GM19035 (cell line): ENCODE measurements around the gene RASSF7.
A peak's percentile ranks its signal among the peaks of the same experiment; 100 is the strongest.
"Not testable (repeated sequence)": the region's sequence is repeated elsewhere in the genome, so short reads cannot be mapped to it uniquely, and the experiment has no call there.

Experiments
- ATAC-seq: cut with Tn5 transposase; IDR thresholded peaks from one replicate; pipeline ENCODE4 v1.9.1; 2021; ENCODE audit not compliant: unreplicated experiment

Gene RASSF7

DNA sequence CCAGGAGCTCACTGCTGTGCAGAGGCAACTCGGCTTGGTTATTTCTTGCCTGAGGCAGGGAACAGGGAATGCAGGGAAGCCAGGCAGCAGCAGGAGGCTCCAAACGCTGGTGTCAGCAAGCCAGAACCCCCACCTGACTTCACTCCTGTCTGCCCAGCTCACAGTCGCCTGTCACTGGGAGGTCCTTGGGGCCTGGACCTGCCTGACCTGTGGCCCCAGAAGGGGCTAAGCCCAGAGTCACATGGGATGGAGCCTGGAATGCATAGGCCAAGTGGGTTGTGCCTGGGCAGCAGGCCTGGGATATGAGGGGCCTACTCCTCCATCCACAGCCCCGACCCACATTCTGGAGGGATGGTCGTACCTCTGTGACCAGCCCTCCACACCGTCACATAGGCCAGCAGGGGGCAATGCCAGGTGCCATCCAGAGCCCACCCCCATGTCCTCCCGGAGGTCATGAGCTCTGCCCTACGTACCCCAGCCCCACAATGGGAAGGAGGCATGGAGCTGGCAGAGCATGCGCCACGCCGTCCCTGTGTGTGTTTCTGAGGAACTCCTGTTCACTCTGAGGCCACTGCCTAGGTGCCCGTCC lies 5.2 kb downstream of the RASSF7 start:
- no peak for ATAC-seq

DNA sequence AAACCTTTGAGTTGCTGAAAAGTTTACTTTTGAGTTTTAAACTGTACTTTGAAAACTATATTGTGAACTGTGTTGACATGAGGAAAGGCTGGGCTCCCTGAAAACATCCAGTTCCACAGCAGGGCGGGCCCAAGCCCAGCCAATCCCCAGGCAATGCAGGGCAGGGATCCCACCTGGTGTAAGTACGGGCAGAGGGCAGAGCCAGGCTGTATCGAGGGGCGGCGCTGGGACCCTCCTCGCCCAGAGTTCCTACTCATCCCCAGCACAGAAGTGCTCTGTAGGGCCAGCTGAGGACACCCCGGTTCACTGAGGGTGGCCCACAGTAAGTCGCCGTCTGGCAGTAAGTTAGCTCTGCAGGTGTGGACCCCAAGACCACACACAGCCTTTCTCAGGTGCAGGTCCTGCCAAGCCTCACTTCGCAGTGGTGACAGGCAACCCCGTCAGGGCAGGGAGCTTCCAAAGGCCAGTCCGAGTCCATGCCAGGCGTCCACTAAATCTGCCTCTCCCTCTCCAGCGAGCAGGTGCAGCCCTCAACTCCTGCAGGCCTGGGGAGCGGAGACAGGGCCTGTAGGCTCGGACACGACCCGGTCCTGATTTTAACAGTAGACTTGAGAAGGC lies 6.3 kb downstream of the RASSF7 start:
- no peak for ATAC-seq

DNA sequence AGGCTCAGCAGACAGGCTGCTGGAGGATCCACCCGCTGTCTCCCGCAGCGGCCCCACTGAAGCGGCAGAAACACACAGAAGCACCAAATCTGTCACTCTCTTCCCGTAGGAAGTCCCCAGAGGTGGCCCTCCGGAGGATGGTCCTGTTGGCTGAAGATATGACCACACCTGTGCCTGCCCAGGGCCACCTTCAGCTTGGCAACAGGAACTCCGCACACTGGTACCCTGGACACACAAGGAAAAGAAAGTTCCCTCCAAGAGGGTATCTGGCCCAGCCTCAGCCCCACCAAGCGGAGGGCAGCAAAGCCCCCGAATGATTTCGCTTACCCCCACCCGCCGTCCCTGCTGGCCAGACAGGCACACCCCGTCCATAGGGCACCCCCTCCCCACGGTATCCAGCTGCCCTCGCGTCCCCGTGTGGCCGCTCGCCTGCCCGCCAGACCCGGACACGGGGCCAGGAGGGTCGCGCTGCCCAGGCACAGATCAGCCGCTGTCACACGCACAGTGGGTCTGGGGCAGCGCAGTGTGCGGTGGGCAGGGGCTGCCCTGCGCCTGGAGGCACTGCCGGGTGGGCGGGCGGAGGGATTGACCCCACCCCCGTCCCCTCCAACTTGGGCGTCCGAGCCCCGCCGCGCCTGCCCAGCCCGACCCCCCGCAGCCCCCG lies 7.0 kb downstream of the RASSF7 start:
- ATAC-seq: no peak

DNA sequence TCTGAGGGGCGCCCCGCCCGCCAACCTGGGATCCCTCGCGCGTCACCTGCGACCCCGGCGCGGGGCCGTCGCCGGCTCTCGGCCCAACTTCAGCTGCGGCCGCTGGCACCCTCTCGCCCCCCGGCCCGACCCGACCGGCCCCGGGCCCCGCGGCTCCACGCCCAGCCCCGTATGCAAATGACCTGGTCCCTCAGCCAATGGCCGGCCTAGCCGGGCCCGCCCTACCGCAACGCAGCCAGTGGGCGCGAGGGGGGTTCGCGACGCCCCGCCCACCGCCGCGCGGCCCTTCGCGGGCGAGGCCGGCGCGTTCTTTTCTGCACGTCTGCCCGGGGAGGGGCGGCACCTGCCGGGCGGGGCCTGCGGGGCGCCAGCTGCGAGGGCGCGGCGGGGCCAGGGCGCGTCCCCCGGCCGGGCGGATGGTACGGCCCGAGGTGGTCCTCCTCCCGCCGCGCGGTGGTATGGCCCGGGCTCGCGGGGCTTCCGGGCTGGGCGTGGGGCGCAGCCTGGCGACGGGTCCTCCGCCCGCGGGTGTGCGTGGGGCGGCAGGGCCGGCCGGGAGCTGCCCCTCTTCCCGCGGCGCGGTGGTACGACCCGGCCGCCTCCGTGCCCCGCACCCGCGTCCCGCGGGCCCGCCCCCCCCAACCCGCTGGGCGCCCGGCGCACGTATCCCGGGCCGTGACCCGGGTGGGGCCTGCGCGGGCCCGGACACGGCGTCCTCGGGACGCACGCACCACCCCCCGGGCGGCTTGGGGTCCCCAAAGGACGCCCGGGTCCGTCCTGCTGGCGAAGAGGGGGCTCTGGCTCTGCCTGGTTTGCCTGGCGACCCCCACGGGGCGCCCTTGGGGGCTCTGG lies 7.8 kb downstream of the RASSF7 start:
- peak; percentile 89 for ATAC-seq

DNA sequence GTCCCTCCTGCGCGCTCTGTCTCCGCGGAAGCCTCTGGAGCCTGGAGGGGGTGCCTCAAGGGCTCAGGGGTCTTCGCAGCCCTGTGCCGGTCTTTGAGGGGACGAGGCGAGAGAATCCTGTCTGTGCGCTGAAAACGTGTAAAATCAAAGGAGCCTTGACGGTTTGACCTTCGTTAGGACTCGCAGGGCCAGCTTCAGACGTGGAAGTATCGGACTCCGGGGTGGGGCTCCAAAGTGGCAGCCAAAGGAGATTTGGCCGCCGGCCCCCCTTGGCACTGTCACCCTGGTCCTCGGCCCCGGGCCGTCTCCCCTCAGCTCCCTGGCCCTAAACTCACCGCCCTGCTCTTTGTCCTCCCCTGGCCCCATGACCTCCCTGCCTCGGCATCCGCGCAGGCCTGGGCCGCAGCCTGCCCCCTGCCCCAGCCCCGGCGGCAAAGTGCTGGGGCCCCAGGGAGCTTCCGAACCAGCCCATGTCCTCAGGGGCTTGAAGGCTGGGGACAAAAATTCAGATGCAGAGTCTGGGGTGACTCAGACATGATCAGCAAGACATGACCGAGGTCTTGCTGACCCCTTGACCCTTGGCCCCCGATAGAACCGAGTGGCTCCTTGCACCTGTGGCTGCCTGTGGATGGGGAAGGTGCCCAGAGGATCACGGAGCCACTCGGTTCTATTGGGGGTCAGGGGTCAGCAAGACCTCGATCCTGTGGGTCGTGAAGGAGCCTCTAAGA lies 8.6 kb downstream of the RASSF7 start:
- no peak for ATAC-seq

DNA sequence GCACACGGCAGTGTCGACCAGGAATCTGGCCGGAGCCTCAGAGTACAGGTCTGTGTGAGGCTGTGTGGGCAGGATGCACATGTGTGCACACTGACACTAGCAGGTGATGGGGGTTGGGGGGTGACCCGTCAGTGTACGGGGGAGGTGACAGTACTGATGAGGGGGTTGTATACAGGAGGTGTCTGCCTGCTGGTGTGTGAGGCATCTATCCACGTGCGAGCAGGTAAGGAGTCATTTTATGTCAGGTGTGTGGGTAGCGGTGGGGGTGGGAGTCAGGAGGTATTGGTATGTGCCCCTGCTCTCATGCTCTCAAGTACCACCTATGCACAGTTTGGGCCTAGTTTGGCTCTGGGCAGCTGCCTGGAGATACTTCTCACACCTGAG lies 11.0 kb downstream of the RASSF7 start:
- ATAC-seq: no peak

DNA sequence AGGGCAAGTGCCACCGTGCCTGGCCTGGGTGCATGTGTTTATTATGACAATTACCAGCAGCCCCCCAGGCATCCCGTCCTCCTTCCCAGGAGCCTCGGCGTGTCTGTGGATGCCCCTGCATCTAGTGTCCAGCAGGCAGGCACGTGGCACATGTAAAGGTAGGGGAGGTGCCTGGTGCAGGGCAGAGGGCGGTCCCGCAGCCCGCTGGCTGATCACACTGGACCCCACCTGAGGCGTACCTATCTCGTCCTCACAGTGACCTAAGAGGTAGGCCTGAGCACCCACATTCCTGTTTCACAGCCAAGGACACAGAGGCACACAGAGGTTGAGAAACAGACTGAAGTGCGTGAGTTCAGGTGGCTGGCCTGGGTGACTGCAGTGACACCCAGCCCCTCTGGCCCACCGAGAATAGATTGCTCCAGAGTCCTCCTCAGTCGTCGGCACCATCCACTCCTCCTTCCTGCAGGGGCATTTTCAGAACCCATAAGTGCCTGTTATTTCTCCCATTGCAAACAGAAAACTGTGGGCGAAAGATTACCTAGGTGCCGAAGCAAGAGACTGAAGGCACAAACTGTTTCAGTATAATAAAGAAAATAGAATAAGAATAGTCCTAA lies 12.5 kb downstream of the RASSF7 start:
- no peak for ATAC-seq

DNA sequence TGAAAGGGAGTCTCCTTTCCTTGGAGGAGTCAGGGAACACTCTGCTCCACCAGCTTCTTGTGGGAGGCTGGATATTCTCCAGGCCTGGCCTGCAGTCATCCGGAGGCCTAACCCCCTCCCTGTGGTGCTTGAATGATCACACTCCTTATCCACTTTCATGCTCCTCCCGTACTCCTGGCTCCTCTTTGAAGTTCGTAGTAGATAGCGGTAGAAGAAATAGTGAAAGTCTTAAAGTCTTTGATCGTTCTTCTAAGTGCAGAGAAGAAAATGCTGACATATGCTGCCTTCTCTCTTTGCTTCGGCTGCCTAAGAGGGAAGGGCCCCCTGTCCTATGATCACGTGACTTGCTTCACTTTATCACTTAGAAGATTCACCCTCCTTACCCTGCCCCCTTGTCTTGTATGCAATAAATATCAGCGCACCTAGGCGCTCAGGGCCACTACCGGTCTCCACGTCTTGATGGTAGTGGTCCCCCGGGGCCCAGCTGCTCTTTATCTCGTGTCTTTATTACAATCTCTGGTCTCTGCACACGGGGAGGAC lies 13.3 kb downstream of the RASSF7 start:
- not testable (repeated sequence) for ATAC-seq

DNA sequence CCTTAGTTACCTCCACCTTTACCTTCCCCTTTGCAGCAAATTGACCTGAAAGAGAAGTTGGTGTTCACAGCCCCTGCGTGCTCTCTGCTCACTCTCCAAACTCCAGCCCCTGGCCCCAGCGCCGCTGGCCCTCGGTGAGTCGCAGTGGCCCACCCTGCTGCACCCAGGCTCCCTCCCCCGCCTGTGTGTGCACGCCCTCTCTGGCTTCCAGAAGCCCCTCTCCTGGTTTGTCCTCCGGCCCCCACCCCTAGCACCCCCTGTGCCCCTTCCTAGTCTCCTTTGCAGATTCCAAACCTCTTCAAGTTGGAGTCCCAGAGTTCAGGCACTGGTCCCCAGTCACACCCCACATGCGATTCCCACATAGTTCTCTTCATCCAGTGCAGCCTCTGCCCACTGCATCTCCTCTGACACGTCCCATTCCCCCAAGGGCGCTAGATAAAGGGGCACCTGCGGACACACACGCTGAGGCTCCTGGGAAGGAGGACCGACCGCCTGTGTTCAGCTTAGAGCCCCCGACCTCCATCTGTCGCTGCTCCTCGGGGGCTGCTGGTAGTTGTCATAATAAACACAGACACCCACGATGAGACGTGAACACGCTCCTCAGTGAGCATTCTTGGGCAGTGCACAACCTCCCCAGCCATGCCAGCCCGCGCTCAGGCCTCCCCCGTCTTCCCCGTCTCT lies 14.0 kb downstream of the RASSF7 start:
- ATAC-seq: no peak

DNA sequence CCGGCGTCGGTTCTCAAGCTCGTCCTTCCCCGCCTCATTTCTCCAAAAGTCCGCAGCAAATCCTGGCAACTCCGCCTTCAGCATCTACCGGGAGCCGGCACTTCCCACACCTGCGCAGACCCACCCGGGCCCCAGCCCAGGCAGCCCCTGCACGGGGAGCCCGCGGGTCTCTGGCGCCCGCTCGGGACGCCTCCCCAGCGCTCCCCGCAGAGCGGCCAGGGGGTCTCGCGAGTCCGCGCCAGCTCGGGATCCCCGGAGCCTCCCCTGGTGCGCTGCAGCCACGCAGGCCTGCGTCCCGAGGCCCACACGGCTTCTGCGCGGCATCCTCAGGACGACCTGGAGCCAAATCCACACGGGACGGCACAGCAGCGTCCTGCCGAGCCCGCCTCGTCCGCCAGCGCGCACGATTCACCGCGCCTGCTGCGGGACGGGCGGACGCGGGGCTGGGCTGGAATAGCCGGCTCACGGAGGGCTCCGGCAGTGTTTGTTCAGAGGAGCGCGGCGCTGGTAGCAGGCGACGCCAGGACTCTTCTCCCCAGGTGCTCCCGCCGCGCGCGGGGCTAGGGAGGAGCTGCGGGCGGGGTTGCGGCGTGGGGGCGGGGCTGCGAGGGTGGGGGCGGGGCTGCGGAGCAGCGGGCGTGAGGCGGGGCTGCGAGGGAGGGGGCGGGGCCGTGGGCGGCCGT lies 14.7 kb downstream of the RASSF7 start:
- peak; percentile 28 for ATAC-seq

DNA sequence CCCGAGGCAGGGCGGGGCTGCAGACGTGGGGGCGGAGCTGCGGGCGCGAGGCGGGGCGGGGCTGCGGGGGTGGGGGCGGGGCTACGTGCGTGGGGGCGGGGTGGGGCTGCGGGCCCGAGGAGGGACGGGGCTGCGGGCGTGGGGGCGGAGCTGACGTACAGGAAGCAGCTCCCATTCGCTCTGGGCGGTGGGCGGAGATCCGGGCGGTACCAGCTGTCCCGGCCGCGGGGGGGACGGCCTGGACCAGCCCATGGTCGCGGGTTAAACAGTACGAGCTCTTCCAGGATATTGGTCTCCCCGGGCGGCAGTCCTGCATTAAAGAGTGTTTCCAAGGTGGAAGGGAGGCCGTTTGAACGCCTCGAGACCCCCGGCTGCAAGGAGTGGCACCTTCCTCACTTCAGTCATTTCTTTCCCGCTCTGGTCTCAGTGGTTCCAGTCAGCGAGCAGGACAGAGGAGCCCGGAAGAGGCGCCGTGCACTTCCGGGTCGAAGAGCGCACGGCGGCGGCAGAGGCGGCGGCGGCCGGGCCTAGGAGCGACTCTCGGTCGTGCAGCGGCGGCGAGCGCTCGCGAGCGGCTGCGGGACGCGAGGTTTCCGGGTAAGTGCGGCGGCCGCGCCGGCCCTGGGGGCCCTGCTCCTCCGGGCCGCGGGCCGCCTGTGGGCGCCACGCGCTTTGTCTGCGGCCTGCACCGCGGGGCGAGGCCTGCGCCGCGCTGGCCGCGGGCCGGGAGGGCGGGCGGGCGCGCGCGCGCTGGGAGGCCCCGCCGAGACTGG lies 15.4 kb downstream of the RASSF7 start, which contains the start of gene PHRF1:
TSS of gene PHRF1 (plus strand) at position 475 of the 773 bp plus-strand sequence. CDS start 5,043 bp downstream, outside the sequence.
- peak; percentile 86 for ATAC-seq

DNA sequence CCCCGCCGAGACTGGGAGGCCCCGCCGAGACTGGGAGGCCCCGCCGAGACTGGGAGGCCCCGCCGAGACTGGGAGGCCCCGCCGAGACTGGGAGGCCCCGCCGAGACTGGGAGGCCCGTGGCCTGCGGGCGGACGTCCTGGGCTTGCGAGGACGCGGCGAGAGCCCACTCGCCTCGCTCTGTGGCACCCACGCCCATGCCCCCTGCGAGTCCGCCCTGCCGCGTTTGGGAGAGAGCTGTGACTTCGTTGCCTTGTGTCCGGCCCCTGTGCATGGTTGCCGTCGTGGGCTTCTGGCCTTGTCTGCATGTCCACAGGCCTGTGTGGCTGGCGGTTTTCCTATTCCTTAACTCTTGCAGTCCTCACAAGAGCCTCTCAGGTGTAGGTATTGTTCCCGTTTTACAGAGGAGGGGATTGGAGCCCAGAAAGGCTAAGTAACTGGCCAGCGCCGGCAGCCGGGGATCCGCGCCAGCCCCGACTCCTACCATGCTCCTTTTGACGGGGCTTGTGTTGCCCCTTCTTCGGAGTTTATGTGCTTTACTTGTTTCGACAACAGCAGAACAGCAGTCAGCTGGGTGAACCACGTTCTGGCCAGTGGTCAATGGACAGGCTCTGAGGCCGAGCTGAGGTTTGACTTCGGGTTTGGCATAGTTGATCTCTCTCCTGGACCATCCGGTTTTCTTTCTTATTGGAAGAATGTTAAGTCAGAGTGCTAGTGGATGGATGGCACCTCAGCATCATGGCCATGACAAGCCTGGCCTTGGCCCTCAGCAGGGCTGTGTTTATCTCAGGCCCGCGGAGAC lies 16.2 kb downstream of the RASSF7 start:
- no peak for ATAC-seq

DNA sequence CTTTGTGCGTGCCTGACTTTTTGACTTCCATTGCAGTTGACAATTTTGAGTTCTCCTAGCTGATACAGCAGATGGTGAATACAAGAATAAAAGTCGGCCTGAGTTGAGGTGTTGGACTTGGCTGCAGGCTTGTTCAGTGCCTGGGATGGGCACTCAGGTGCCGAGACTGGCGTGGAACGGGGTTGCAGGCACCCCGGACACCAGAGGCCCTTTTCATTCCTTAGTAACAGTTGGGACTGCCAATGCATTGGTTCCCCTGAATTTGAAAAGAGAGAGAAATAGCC lies 16.8 kb downstream of the RASSF7 start:
- ATAC-seq: no peak

DNA sequence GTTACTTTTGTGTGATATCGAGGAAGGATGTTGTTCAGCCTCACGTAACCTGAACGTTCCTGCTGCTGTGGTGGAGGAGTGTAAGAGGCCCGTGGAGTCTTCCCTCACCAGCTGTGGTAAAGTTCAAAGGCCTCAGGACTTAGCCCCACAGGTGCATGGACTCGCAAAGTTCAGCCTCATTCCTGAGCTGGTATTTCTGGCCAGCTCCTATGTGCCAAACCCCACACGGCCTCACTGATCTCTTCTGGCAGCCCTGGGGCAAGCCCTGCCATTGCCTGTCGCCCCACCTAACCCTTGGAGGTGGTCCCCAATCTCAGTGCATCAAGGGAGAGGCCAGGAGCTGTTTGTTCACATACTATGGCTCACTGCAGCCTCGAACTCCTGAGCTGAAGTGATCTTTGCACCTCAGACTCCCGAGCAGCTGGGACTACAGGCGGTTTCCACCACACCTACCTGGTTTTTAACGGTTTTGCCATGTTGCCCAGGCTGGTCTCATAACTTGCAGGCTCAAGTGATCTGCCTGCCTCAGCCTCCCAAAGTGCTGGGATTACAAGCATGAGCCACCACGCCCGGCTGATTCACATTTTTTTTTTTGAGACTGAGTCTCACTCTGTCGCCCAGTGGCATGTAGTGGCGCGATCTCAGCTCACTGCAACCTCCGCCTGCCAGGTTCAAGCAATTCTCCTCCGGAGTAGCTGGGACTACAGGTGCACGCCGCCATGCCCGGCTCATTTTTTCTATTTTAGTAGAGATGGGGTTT lies 17.7 kb downstream of the RASSF7 start:
- ATAC-seq: no peak

DNA sequence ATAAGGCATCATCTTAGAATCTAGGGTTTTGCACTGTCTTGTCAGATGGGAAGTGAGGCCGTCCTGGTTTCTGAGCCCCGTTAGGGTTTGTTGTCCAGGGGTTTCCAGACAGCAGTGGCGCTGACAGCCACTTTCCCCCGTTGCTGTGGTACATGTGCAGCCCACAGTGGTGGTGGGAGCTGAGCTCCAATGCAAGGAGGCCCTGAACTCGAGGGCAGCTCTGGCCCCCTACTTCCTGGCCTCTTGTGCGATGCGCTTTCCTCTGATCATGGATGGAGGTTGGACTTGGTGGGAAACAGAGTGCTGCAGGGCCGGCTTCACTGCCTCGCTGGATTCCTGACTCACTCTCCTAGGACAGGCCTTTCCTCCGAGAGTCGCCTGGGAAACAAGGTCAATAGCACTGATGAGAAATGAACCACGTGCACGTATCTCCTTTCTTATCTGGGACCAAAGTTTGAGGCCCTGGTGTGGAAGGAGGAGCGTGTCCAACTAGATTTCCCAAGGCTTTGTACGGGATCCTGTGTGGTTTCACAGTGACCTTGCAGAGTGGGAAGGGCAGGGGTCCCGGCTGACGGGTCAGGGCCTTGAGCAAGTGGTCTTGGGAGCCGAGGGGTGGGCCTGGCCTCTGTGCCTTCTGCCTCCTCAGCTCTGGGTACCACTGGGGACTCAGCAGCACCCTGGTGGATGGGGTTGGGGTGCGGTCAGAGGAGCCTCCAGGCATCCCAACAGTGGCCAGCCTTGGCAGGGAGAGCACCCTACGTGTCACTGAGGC lies 19.2 kb downstream of the RASSF7 start:
- no peak for ATAC-seq

DNA sequence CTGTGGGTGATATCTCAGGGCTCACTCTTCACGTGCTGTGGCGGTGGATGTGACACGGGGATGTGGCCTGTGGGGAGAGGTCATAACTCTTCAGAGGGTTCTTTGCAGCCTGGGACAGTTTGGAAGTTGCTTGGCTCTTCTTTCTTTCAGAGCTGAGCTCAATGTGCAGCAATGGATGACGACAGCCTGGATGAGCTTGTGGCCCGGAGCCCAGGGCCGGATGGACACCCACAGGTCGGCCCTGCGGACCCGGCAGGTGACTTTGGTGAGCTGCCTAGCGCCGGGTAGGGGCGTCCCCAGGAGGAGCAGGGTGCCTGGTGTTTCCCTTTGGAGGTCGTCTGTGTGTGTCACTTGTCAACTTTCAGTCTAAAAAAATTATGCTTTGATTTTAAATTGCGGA lies 20.6 kb downstream of the RASSF7 start:
- no peak for ATAC-seq
